Mesenchymal stem cell (in vitro differentiated cells and primary cell): Measurements from ENCODE around the gene FGD2.

ENCODE experiments used
- DNase-seq: peaks from one replicate; pipeline ENCODE4 v3.0.0-alpha.2; 2013
- H2AFZ ChIP-seq: one replicate; pipeline ENCODE4 v1.6.1; 2013; ENCODE audit warnings: low read depth, mild to moderate bottlenecking, control low read depth, inconsistent platforms, low read length, moderate library complexity
- H2AK5ac ChIP-seq: 2 replicates; pipeline ENCODE4 v1.6.1; 2013; ENCODE audit warnings: low read length, moderate library complexity, mild to moderate bottlenecking, inconsistent platforms; ENCODE audit not compliant: severe bottlenecking
- H2BK120ac ChIP-seq: one replicate; pipeline ENCODE4 v1.6.1; 2013; ENCODE audit warnings: low read depth, mild to moderate bottlenecking, inconsistent platforms, low read length, moderate library complexity
- H2BK12ac ChIP-seq, 2 experiments: one replicate each; pipeline ENCODE4 v1.6.1; 2013; ENCODE audit warnings: inconsistent platforms in 2 of 2, low read length in 2 of 2, mild to moderate bottlenecking in 2 of 2, moderate library complexity in 2 of 2, control low read depth in 1 of 2
- H2BK15ac ChIP-seq: one replicate; pipeline ENCODE4 v1.6.1; 2013; ENCODE audit warnings: mild to moderate bottlenecking, low read depth, inconsistent platforms; ENCODE audit not compliant: poor library complexity, severe bottlenecking
- H2BK5ac ChIP-seq: 2 replicates; pipeline ENCODE4 v1.6.1; 2013; ENCODE audit warnings: low read depth, mild to moderate bottlenecking, low read length, control low read depth, inconsistent platforms; ENCODE audit not compliant: poor library complexity, severe bottlenecking
- H3K14ac ChIP-seq, 2 experiments: one replicate each; pipeline ENCODE4 v1.6.1; 2013; ENCODE audit warnings: inconsistent platforms in 2 of 2, low read length in 2 of 2, control low read depth in 1 of 2, mild to moderate bottlenecking in 1 of 2, moderate library complexity in 1 of 2
- H3K18ac ChIP-seq, 2 experiments: one replicate each; pipeline ENCODE4 v1.6.1; 2013; ENCODE audit warnings: inconsistent platforms in 2 of 2, low read length in 2 of 2, control low read depth in 1 of 2, low read depth in 1 of 2, mild to moderate bottlenecking in 1 of 2
- H3K23ac ChIP-seq, 2 experiments: one replicate each; pipeline ENCODE4 v1.6.1; 2013; ENCODE audit warnings: inconsistent platforms in 2 of 2, low read length in 2 of 2, mild to moderate bottlenecking in 2 of 2, moderate library complexity in 2 of 2, control low read depth in 1 of 2
- H3K27ac ChIP-seq: 2 replicates; pipeline ENCODE4 v1.5.1; 2013; ENCODE audit warnings: mild to moderate bottlenecking, moderate library complexity, low read length, control low read depth, inconsistent platforms; ENCODE audit not compliant: poor library complexity, severe bottlenecking
- H3K27me3 ChIP-seq, 2 experiments: 2 replicates each; pipeline versions ENCODE4 v1.6.1 to v1.7.0; 2013; ENCODE audit warnings: low read length in 2 of 2, mild to moderate bottlenecking in 2 of 2, moderate library complexity in 2 of 2, control low read depth in 1 of 2, inconsistent platforms in 1 of 2; ENCODE audit not compliant: control insufficient read depth in 1 of 2, insufficient read depth in 1 of 2
- H3K36me3 ChIP-seq, 2 experiments: 2 replicates each; pipeline versions ENCODE4 v1.6.1 to v1.7.0; 2013; ENCODE audit warnings: low read length in 2 of 2, control low read depth in 1 of 2, inconsistent platforms in 1 of 2, low read depth in 1 of 2, mild to moderate bottlenecking in 1 of 2; ENCODE audit not compliant: insufficient read depth in 2 of 2, control insufficient read depth in 1 of 2
- H3K4ac ChIP-seq, 2 experiments: one replicate each; pipeline ENCODE4 v1.6.1; 2013; ENCODE audit warnings: inconsistent platforms in 2 of 2, low read length in 2 of 2, mild to moderate bottlenecking in 2 of 2, moderate library complexity in 2 of 2, control low read depth in 1 of 2, low read depth in 1 of 2
- H3K4me1 ChIP-seq: 2 replicates; pipeline ENCODE4 v1.6.1; 2013; ENCODE audit warnings: low read depth, low read length, control low read depth; ENCODE audit not compliant: control insufficient read depth, insufficient read depth
- H3K4me2 ChIP-seq: 2 replicates; pipeline ENCODE4 v1.6.1; 2013; ENCODE audit warnings: low read length, mild to moderate bottlenecking, inconsistent platforms; ENCODE audit not compliant: poor library complexity, severe bottlenecking
- H3K4me3 ChIP-seq, 2 experiments: 2 replicates each; pipeline versions ENCODE4 v1.5.1 to v1.7.0; 2013; ENCODE audit warnings: low read length in 2 of 2, mild to moderate bottlenecking in 2 of 2, control low read depth in 1 of 2, low read depth in 1 of 2; ENCODE audit not compliant: insufficient read depth in 1 of 2
- H3K79me1 ChIP-seq: replicated peaks from 2 replicates; pipeline ENCODE4 v1.6.1; 2013; ENCODE audit warnings: mild to moderate bottlenecking, control low read depth, low read length, inconsistent platforms; ENCODE audit not compliant: poor library complexity, severe bottlenecking
- H3K9ac ChIP-seq: 2 replicates; pipeline ENCODE4 v1.7.0; 2013; ENCODE audit warnings: mild to moderate bottlenecking, low read length, moderate library complexity
- H3K9me3 ChIP-seq: 2 replicates; pipeline ENCODE4 v1.7.0; 2013; ENCODE audit warnings: mild to moderate bottlenecking, low read length; ENCODE audit not compliant: control insufficient read depth
- H4K8ac ChIP-seq: one replicate; pipeline ENCODE4 v1.6.1; 2013; ENCODE audit warnings: inconsistent platforms, mild to moderate bottlenecking, low read length, moderate library complexity
- H4K91ac ChIP-seq: one replicate; pipeline ENCODE4 v1.6.1; 2013; ENCODE audit warnings: mild to moderate bottlenecking, low read length, inconsistent platforms
- WGBS: methylation state at CpG from one replicate; pipeline ENCODE4 v1.1.7; 2013; ENCODE audit warnings: mixed read lengths; 5-methylcytosine and 5-hydroxymethylcytosine counted together

FGD2 gene

DNA sequence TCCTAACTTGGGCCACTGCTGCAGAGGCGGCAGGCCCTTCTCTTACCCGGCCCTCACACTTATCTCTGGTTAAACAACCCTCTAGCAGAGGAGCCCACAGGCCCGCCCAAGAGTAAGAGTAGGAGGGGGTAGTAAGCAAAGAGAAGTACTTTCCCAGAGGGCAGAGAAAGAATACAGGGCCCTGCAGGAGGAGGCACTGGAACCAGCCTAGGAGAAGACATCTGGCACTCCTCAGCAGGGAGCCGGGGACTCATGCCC, 29.5 kb upstream of the FGD2 start:
- no peak overlapping the region for H3K4me3 ChIP-seq
- 96% methylated on average over 2 of the region's 4 CpGs for WGBS
- H2BK12ac ChIP-seq, result no peak overlapping the region
- no peak overlapping the region for H2AFZ ChIP-seq
- H3K9me3 ChIP-seq, result no peaks in the 10 kb centered on the region
- no peak overlapping the region for H2BK15ac ChIP-seq
- H3K23ac ChIP-seq, result no peak overlapping the region
- no peak overlapping the region for H2BK5ac ChIP-seq
- H4K8ac ChIP-seq, result no peak overlapping the region
- H3K79me1 ChIP-seq, result peaks cover 50% of the 10 kb centered on the region
- no peaks in the 10 kb centered on the region for H3K27me3 ChIP-seq
- H2AK5ac ChIP-seq, result no peak overlapping the region
- H3K14ac ChIP-seq, result no peak overlapping the region
- H3K4ac ChIP-seq, result no peak overlapping the region
- H4K91ac ChIP-seq, result no peak overlapping the region
- H2BK120ac ChIP-seq, result no peak overlapping the region
- H3K36me3 ChIP-seq, result peaks cover 68 to 87% of the 10 kb centered on the region in 2 experiments
- peaks cover 7% of the 10 kb centered on the region for H3K4me1 ChIP-seq
- H3K18ac ChIP-seq, result no peak overlapping the region
- no peak for DNase-seq
- peak overlapping the region; percentile 17 for H3K9ac ChIP-seq
- H3K27ac ChIP-seq, result no peak overlapping the region
- no peak overlapping the region for H3K4me2 ChIP-seq

GRCh38 chr6:36976509-36976908, 28.9 kb upstream of the FGD2 start:
- peaks cover 67 to 82% of the 10 kb centered on the region in 2 experiments for H3K36me3 ChIP-seq
- no peak overlapping the region for H2BK120ac ChIP-seq
- H3K18ac ChIP-seq, result no peak overlapping the region
- no peak overlapping the region for H3K4ac ChIP-seq
- H3K4me2 ChIP-seq, result no peak overlapping the region
- no peak overlapping the region for H4K8ac ChIP-seq
- no peak overlapping the region for H2AK5ac ChIP-seq
- no peaks in the 10 kb centered on the region for H3K9me3 ChIP-seq
- H3K27ac ChIP-seq, result no peak overlapping the region
- no peaks in the 10 kb centered on the region for H3K27me3 ChIP-seq
- H3K4me3 ChIP-seq, result no peak overlapping the region
- H3K14ac ChIP-seq, result no peak overlapping the region
- H2AFZ ChIP-seq, result no peak overlapping the region
- no peak overlapping the region for H2BK12ac ChIP-seq
- H3K4me1 ChIP-seq, result peaks cover 11% of the 10 kb centered on the region
- H4K91ac ChIP-seq, result no peak overlapping the region
- no peak for DNase-seq
- 96% methylated on average over 7 of the region's 7 CpGs for WGBS
- H2BK5ac ChIP-seq, result no peak overlapping the region
- H3K23ac ChIP-seq, result no peak overlapping the region
- H3K9ac ChIP-seq, result no peak overlapping the region
- H3K79me1 ChIP-seq, result peaks cover 46% of the 10 kb centered on the region
- H2BK15ac ChIP-seq, result no peak overlapping the region

GRCh38 chr6:36976931-36977330, 28.5 kb upstream of the FGD2 start:
- no peak overlapping the region for H2AK5ac ChIP-seq
- H3K4ac ChIP-seq, result no peak overlapping the region
- H3K18ac ChIP-seq, result no peak overlapping the region
- H4K91ac ChIP-seq, result no peak overlapping the region
- H3K14ac ChIP-seq, result no peak overlapping the region
- H3K23ac ChIP-seq, result no peak overlapping the region
- H2BK120ac ChIP-seq, result no peak overlapping the region
- 98% methylated on average over 6 of the region's 6 CpGs for whole genome bisulfite sequencing
- H2BK15ac ChIP-seq, result no peak overlapping the region
- no peak overlapping the region for H2BK5ac ChIP-seq
- no peak overlapping the region for H4K8ac ChIP-seq
- H3K4me3 ChIP-seq, result no peak overlapping the region
- H3K9me3 ChIP-seq, result no peaks in the 10 kb centered on the region
- H3K36me3 ChIP-seq, result peaks cover 63 to 78% of the 10 kb centered on the region in 2 experiments
- no peaks in the 10 kb centered on the region for H3K27me3 ChIP-seq
- no peak for DNase-seq
- H2AFZ ChIP-seq, result no peak overlapping the region
- H3K4me1 ChIP-seq, result peaks cover 8% of the 10 kb centered on the region
- H2BK12ac ChIP-seq, result no peak overlapping the region
- H3K27ac ChIP-seq, result no peak overlapping the region
- no peak overlapping the region for H3K9ac ChIP-seq
- H3K79me1 ChIP-seq, result peaks cover 44% of the 10 kb centered on the region
- no peak overlapping the region for H3K4me2 ChIP-seq

DNA sequence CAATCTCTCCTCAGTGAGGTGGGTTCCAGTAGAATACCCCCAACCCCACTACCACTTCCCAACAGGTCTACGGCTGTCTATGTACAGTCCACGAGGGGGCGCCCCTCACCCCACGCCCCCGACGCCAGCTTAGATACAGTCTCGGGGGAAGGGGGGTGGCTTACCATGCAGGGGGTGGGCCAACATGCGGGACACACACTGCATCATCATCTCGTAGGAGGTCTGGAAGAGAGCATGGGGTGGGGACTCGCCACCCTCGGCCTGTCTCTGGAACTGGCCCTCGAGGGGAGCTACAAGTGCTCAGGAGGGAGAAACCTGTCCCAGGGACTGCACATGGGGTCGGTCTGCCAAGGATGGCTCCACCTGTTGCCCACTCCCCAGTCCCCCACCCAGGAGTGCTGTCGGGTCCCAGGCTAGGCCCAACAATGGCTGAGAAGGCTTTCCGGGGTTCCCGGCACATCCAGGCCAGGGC, 27.9 kb upstream of the FGD2 start:
- H2AK5ac ChIP-seq, result no peak overlapping the region
- WGBS, result 90% methylated on average over 16 of the region's 16 CpGs
- H3K27ac ChIP-seq, result no peak overlapping the region
- peak; percentile 18 for DNase-seq
- no peak overlapping the region for H2AFZ ChIP-seq
- H2BK15ac ChIP-seq, result no peak overlapping the region
- H3K18ac ChIP-seq, result no peak overlapping the region
- H3K9me3 ChIP-seq, result no peaks in the 10 kb centered on the region
- H3K79me1 ChIP-seq, result peaks cover 42% of the 10 kb centered on the region
- no peak overlapping the region for H3K4me2 ChIP-seq
- H3K23ac ChIP-seq, result no peak overlapping the region
- H3K36me3 ChIP-seq, result peaks cover 58 to 72% of the 10 kb centered on the region in 2 experiments
- H4K8ac ChIP-seq, result no peak overlapping the region
- H3K4me1 ChIP-seq, result peaks cover 8% of the 10 kb centered on the region
- no peaks in the 10 kb centered on the region for H3K27me3 ChIP-seq
- no peak overlapping the region for H3K14ac ChIP-seq
- H3K9ac ChIP-seq, result no peak overlapping the region
- no peak overlapping the region for H2BK120ac ChIP-seq
- H4K91ac ChIP-seq, result no peak overlapping the region
- no peak overlapping the region for H2BK12ac ChIP-seq
- H3K4ac ChIP-seq, result no peak overlapping the region
- no peak overlapping the region for H2BK5ac ChIP-seq
- no peak overlapping the region for H3K4me3 ChIP-seq
